Tibial nerve (tissue), 4 donors: Measurements from ENCODE around the gene IL11RA. TPM values are rescaled to one million over a fixed set of nuclear protein-coding genes. Genes with fewer than 3 reads are reported as not detected.

Experiments
- DNase-seq, 2 donors: peaks; one replicate each; pipeline ENCODE4 v3.0.0-alpha.2; 2019; ENCODE audit warnings: low spot score in 2 of 2
- H3K27ac ChIP-seq, 4 donors: fragments of 200-600 bp; sonication (generic) in 3 of 4; one replicate each; pipeline ENCODE4 v1.5.1; 2017 to 2019; ENCODE audit warnings: mild to moderate bottlenecking in 1 of 4
- H3K27me3 ChIP-seq, 2 donors: fragments of 200-600 bp; sonication (generic) in 1 of 2; one replicate each; pipeline versions ENCODE4 v1.5.1 to v1.6.0; 2017 to 2019
- H3K36me3 ChIP-seq, 3 donors: fragments of 200-600 bp; sonication (generic); one replicate each; pipeline ENCODE4 v1.5.1; 2018 to 2019
- H3K4me1 ChIP-seq, 4 donors: fragments of 200-600 bp; sonication (generic) in 3 of 4; one replicate each; pipeline ENCODE4 v1.5.1; 2017 to 2019
- H3K4me3 ChIP-seq, 4 donors: fragments of 200-600 bp; sonication (generic) in 3 of 4; one replicate each; pipeline ENCODE4 v1.5.1; 2017 to 2019; ENCODE audit warnings: mild to moderate bottlenecking in 1 of 4, moderate library complexity in 1 of 4
- H3K9me3 ChIP-seq, 4 donors: fragments of 200-600 bp; sonication (generic) in 3 of 4; one replicate each; pipeline ENCODE4 v1.5.1; 2017 to 2019
- CTCF ChIP-seq, 5 experiments: fragments of 200-600 bp in 3 of 5; fragments of 450-650 bp in 2 of 5; sonication (generic) in 3 of 5; IDR thresholded peaks; one replicate each; pipeline ENCODE4 v1.5.1; 2016 to 2019; ENCODE audit warnings: antibody characterized with exemption in 5 of 5, mild to moderate bottlenecking in 3 of 5, moderate library complexity in 2 of 5
- EP300 ChIP-seq, 2 donors: sonication (generic); formaldehyde crosslinking; IDR thresholded peaks; one replicate each; pipeline ENCODE4 v1.6.1; 2017; ENCODE audit warnings: antibody characterized with exemption in 2 of 2, mild to moderate bottlenecking in 1 of 2
- POLR2A ChIP-seq, 2 donors: fragments of 450-650 bp; IDR thresholded peaks; one replicate each; pipeline ENCODE4 v1.6.1; 2017; ENCODE audit warnings: antibody characterized with exemption in 2 of 2, mild to moderate bottlenecking in 2 of 2, moderate library complexity in 2 of 2
- WGBS, 2 donors: methylation state at CpG; one replicate each; pipeline ENCODE4 v1.1.5; 2018; 5-methylcytosine and 5-hydroxymethylcytosine counted together
- total RNA-seq, 4 donors: library from RNA; depleted of rRNA; stranded (reverse); fragments of >200 nt; gene quantifications; one replicate each; pipeline ENCODE4 v1.1.0, GENCODE V29; 2016

IL11RA gene
- total RNA-seq = 10 to 100 TPM; 27.3 to 48.8 (median 39.6) TPM

DNA sequence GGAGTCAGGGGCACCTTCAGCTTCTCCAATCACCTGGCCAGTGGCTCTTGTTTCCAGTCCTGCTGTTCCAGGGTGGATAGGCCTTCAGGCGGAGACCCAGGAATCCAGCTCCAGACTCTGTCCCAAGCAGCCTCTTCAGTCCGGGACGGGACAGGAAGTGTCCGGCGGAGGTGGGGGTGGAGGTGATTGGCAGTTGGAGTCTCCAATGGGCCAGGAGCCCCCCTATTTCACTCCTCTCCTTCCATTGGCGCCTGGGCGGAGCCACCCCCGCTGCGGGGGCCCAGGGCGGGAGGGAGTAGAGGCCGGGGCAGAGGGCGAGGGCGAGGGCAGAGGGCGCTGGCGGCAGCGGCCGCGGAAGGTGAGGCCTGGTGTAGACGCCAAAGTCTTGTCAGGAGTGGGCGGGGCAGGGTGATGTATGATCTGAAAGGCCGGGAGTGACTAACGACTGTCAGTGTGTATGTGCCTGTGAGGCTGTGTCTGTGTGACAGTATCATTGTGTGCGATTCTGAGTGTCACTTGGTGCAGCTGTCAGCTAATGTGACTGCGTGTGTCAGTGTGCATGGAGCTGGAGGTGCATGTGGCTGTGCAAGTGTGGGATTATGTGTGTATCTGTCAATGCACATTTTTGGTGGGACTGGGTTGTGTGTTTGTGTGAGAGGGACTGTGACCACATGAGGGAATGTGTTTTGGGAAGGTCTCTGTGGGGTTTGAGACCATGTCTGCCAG is at the start of gene IL11RA:
Gene IL11RA, plus strand, starts transcription at position 310 of the 726 bp plus-strand sequence. CDS start 3,033 bp downstream, outside the sequence.
- Histone ChIP-seq H3K27me3 (no peaks in the 10 kb centered on the region), H3K4me1 (peaks cover 0 to 73% (median 64%) of the 10 kb centered on the region in 4 donors), H3K4me3 (peak within 1 kb of the TSS; percentile 17 to 48 (median 24)), H3K27ac (peak within 1 kb of the TSS; percentile 77 to 91 (median 84)), H3K9me3 (no peaks in the 10 kb centered on the region), H3K36me3 (peaks cover 0 to 23% (median 5%) of the 10 kb centered on the region in 3 donors)
- TF ChIP-seq EP300 (IDR thresholded peaks at IDR 0.05) (peak in 1 of 2 donors; percentile 77), CTCF (IDR thresholded peaks at IDR 0.05) (no peak), POLR2A (IDR thresholded peaks at IDR 0.05) (peak in 1 of 2 donors; percentile 44)
- DNase-seq = peak; percentile 78 to 80
- WGBS, 2 donors = 1 to 2% methylated on average over 15 to 22 of the region's 24 CpGs

DNA sequence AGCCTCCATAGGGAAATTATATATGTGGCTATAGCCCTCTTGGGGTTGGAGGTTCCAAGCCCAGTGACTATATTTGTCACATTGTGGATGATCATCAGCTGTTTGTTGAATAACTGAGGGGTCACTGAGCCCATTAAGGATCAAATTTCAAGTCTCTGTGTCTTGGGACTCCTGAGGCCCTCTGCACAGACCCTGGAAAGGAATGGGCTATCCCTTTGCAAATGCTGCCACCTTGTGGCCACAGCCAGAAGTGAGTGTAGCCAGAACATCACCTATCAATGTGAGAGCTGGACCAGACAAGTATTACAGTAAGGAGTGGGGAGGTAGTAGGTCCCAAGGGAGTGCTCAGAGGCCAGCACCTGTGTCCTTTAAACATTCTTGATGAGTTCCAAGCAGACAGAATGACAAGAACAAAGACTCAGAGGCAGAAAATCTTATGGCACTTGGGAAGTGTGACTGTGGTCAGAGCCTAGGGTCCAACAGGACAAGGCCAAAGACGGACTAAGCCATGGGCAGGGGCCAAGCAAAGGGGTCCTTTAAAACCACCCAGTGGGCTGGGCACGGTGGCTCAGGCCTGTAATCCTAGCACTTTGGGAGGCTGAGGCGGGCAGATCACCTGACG is 48.3 kb upstream of the IL11RA start:
- peak; percentile 78 to 95 for DNase-seq
- Histone ChIP-seq H3K4me3 (no peak overlapping the region), H3K27ac (no peak overlapping the region), H3K27me3 (no peaks in the 10 kb centered on the region), H3K36me3 (no peaks in the 10 kb centered on the region), H3K9me3 (no peaks in the 10 kb centered on the region), H3K4me1 (peaks cover 0 to 4% (median 0%) of the 10 kb centered on the region in 4 donors)
- TF ChIP-seq CTCF (IDR thresholded peaks at IDR 0.05) = peak; percentile 84 to 92 (median 87)
- no peak for TF ChIP-seq POLR2A (IDR thresholded peaks at IDR 0.05)
- no peak for TF ChIP-seq EP300 (IDR thresholded peaks at IDR 0.05)
- WGBS, 2 donors = 55 to 56% methylated on average over 4 of the region's 4 CpGs

GRCh38 chr9:34606190-34606589 is 45.8 kb upstream of the IL11RA start:
- Histone ChIP-seq H3K27ac (no peak overlapping the region), H3K9me3 (no peaks in the 10 kb centered on the region), H3K4me1 (peaks cover 0 to 16% (median 8%) of the 10 kb centered on the region in 4 donors), H3K27me3 (no peaks in the 10 kb centered on the region), H3K4me3 (no peak overlapping the region), H3K36me3 (peaks cover 0 to 10% (median 0%) of the 10 kb centered on the region in 3 donors)
- no peak for TF ChIP-seq CTCF (IDR thresholded peaks at IDR 0.05)
- no peak for TF ChIP-seq POLR2A (IDR thresholded peaks at IDR 0.05)
- TF ChIP-seq EP300 (IDR thresholded peaks at IDR 0.05) = no peak
- no peak for DNase-seq

GRCh38 chr9:34606905-34607304 is 45.1 kb upstream of the IL11RA start:
- Histone ChIP-seq H3K27me3 (no peaks in the 10 kb centered on the region), H3K9me3 (no peaks in the 10 kb centered on the region), H3K27ac (no peak overlapping the region), H3K4me3 (no peak overlapping the region), H3K4me1 (peaks cover 0 to 19% (median 10%) of the 10 kb centered on the region in 4 donors), H3K36me3 (peaks cover 0 to 10% (median 0%) of the 10 kb centered on the region in 3 donors)
- no peak for TF ChIP-seq POLR2A (IDR thresholded peaks at IDR 0.05)
- TF ChIP-seq CTCF (IDR thresholded peaks at IDR 0.05) = no peak
- TF ChIP-seq EP300 (IDR thresholded peaks at IDR 0.05) = no peak
- no peak for DNase-seq
- WGBS, 2 donors = 82 to 85% methylated on average over 3 of the region's 3 CpGs

GRCh38 chr9:34607331-34607730 is 44.7 kb upstream of the IL11RA start:
- no peaks in the 10 kb centered on the region for H3K9me3 ChIP-seq
- H3K4me3 ChIP-seq = no peak overlapping the region
- no peak for TF ChIP-seq EP300 (IDR thresholded peaks at IDR 0.05)
- no peak for TF ChIP-seq POLR2A (IDR thresholded peaks at IDR 0.05)
- no peak for TF ChIP-seq CTCF (IDR thresholded peaks at IDR 0.05)
- peaks cover 0 to 20% (median 11%) of the 10 kb centered on the region in 4 donors for H3K4me1 ChIP-seq
- WGBS, 2 donors = 53 to 56% methylated on average over 2 of the region's 2 CpGs
- no peak overlapping the region for H3K27ac ChIP-seq
- DNase-seq = no peak
- H3K27me3 ChIP-seq = no peaks in the 10 kb centered on the region
- H3K36me3 ChIP-seq = peaks cover 0 to 10% (median 0%) of the 10 kb centered on the region in 3 donors
